NB4 (cell line): ENCODE measurements around the gene LPP.

Experiments
- MAX ChIP-seq: IDR thresholded peaks from 2 replicates; pipeline ENCODE4 v1.6.1; 2011; ENCODE audit warnings: low read depth, low read length
- MYC ChIP-seq: IDR thresholded peaks from 2 replicates; pipeline ENCODE4 v1.6.1; 2011; ENCODE audit warnings: low read depth, low read length
- POLR2A ChIP-seq: IDR thresholded peaks from 2 replicates; pipeline ENCODE4 v1.6.1; 2011; ENCODE audit warnings: mild to moderate bottlenecking; ENCODE audit not compliant: insufficient read length; ENCODE audit errors: extremely low read depth
- TF ChIP-seq, protein P1 (sequence below): IDR thresholded peaks from one replicate; pipeline ENCODE4 v1.5.1; 2012; ENCODE audit warnings: low read depth, low read length

GRCh38 chr3:188239577-188239976, 85.6 kb downstream of the LPP start:
- TF ChIP-seq POLR2A, result no peak
- TF ChIP-seq, protein P1, sequence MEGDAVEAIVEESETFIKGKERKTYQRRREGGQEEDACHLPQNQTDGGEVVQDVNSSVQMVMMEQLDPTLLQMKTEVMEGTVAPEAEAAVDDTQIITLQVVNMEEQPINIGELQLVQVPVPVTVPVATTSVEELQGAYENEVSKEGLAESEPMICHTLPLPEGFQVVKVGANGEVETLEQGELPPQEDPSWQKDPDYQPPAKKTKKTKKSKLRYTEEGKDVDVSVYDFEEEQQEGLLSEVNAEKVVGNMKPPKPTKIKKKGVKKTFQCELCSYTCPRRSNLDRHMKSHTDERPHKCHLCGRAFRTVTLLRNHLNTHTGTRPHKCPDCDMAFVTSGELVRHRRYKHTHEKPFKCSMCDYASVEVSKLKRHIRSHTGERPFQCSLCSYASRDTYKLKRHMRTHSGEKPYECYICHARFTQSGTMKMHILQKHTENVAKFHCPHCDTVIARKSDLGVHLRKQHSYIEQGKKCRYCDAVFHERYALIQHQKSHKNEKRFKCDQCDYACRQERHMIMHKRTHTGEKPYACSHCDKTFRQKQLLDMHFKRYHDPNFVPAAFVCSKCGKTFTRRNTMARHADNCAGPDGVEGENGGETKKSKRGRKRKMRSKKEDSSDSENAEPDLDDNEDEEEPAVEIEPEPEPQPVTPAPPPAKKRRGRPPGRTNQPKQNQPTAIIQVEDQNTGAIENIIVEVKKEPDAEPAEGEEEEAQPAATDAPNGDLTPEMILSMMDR, result no peak
- no peak for TF ChIP-seq MAX
- no peak for TF ChIP-seq MYC
